ENCODE measurements around the gene ASTN1. TPM values are rescaled to one million over a fixed set of nuclear protein-coding genes. Genes with fewer than 3 reads are reported as not detected.
A peak's percentile ranks its signal among the peaks of the same experiment; 100 is the strongest.

ASTN1 gene
- total RNA-seq, 2 donors from 2014 or later, result 1.3 TPM

GRCh38 chr1:176849281-176849680, 315.2 kb downstream of the ASTN1 start:
- no peak overlapping the region for H3K27ac ChIP-seq
- H3K4me1 ChIP-seq, result peaks cover 0 to 6% of the 10 kb centered on the region in 2 donors
- TF ChIP-seq CTCF (IDR thresholded peaks at IDR 0.05), result no peak
- H3K36me3 ChIP-seq, result no peaks in the 10 kb centered on the region
- no peak overlapping the region for H3K4me3 ChIP-seq
- H3K9me3 ChIP-seq, result no peaks in the 10 kb centered on the region
- H3K27me3 ChIP-seq, result no peaks in the 10 kb centered on the region
- no peak for DNase-seq (ENCODE audit: low spot score)

- DNase-seq (ENCODE audit: low spot score), result no peak
- Histone ChIP-seq H3K4me1 (peaks cover 0 to 10% of the 10 kb centered on the region in 2 donors), H3K9me3 (no peaks in the 10 kb centered on the region), H3K36me3 (no peaks in the 10 kb centered on the region), H3K27ac (peak overlapping the region in 1 of 2 donors; percentile 36), H3K4me3 (no peak overlapping the region), H3K27me3 (no peaks in the 10 kb centered on the region)
- no peak for TF ChIP-seq CTCF (IDR thresholded peaks at IDR 0.05)
Measured at GRCh38 chr1:176847052-176847451, 317.5 kb downstream of the ASTN1 start.

- no peak for DNase-seq (ENCODE audit: low spot score)
- peaks cover 0 to 10% of the 10 kb centered on the region in 2 donors for H3K4me1 ChIP-seq
- no peaks in the 10 kb centered on the region for H3K27me3 ChIP-seq
Measured at GRCh38 chr1:176843352-176844297, 320.9 kb downstream of the ASTN1 start.

GRCh38 chr1:176841238-176841637, 323.3 kb downstream of the ASTN1 start:
- Histone ChIP-seq H3K4me1 (peaks cover 0 to 10% of the 10 kb centered on the region in 2 donors), H3K4me3 (no peak overlapping the region), H3K27me3 (no peaks in the 10 kb centered on the region), H3K27ac (no peak overlapping the region), H3K9me3 (no peaks in the 10 kb centered on the region), H3K36me3 (no peaks in the 10 kb centered on the region)
- no peak for TF ChIP-seq CTCF (IDR thresholded peaks at IDR 0.05)
- DNase-seq (ENCODE audit: low spot score), result no peak

More at GRCh38 chr1:176843352-176844297, 320.9 kb downstream of the ASTN1 start:
- Histone ChIP-seq H3K9me3 (no peaks in the 10 kb centered on the region), H3K27ac (no peak overlapping the region), H3K36me3 (no peaks in the 10 kb centered on the region), H3K4me3 (no peak overlapping the region)
- peak; percentile 45 to 78 for TF ChIP-seq CTCF (IDR thresholded peaks at IDR 0.05)

- H3K27me3 ChIP-seq, result no peaks in the 10 kb centered on the region
- H3K27ac ChIP-seq, result no peak overlapping the region
- peaks cover 0 to 10% of the 10 kb centered on the region in 2 donors for H3K4me1 ChIP-seq
Measured at GRCh38 chr1:176839216-176839615, 325.3 kb downstream of the ASTN1 start.

More at GRCh38 chr1:176839216-176839615, 325.3 kb downstream of the ASTN1 start:
- Histone ChIP-seq H3K9me3 (no peaks in the 10 kb centered on the region), H3K4me3 (no peak overlapping the region), H3K36me3 (no peaks in the 10 kb centered on the region)
- no peak for TF ChIP-seq CTCF (IDR thresholded peaks at IDR 0.05)
- DNase-seq (ENCODE audit: low spot score), result no peak

Data from right atrium auricular region (tissue), 2 donors.